A172 (cell line): ENCODE data around the gene SH3TC1. TPM values are rescaled to one million over a fixed set of nuclear protein-coding genes. Genes with fewer than 3 reads are reported as not detected.

ENCODE experiments used
- DNase-seq: peaks from one replicate; pipeline ENCODE4 v3.0.0-alpha.2; 2015; ENCODE audit warnings: low spot score
- total RNA-seq: library from RNA; depleted of rRNA; stranded (reverse); fragments of >200 nt; shearing (Covaris generic); gene quantifications from 2 replicates; pipeline ENCODE4 v1.2.3, GENCODE V29; 2014; rRNA removed

The SH3TC1 gene
- 7.2 and 10.0 TPM in 2 replicates for total RNA-seq

- peak; percentile 86 for DNase-seq
Observed at GRCh38 chr4:8198906-8199593, at the start of gene SH3TC1. SH3TC1 (plus strand) TSS chr4:8199290; CDS start chr4:8205195, 5,905 bp downstream.

GRCh38 chr4:8149664-8150063 is 49.4 kb upstream of the SH3TC1 start:
- DNase-seq = no peak

- DNase-seq = no peak
Observed at GRCh38 chr4:8150152-8151090, 48.7 kb upstream of the SH3TC1 start.

- DNase-seq = no peak
Observed at GRCh38 chr4:8151165-8151650, 47.9 kb upstream of the SH3TC1 start.

GRCh38 chr4:8152090-8152864 is 46.8 kb upstream of the SH3TC1 start:
- DNase-seq = no peak

GRCh38 chr4:8152865-8153257 is 46.2 kb upstream of the SH3TC1 start:
- DNase-seq = no peak

- no peak for DNase-seq
Observed at GRCh38 chr4:8153441-8153840, 45.6 kb upstream of the SH3TC1 start.

- DNase-seq = no peak
Observed at GRCh38 chr4:8155048-8155447, 44.0 kb upstream of the SH3TC1 start.

- no peak for DNase-seq
Observed at GRCh38 chr4:8155660-8156421, 43.2 kb upstream of the SH3TC1 start.

- no peak for DNase-seq
Observed at GRCh38 chr4:8156617-8157016, 42.5 kb upstream of the SH3TC1 start.

GRCh38 chr4:8157496-8157895 is 41.6 kb upstream of the SH3TC1 start:
- no peak for DNase-seq

GRCh38 chr4:8157944-8158709 is 41.0 kb upstream of the SH3TC1 start:
- DNase-seq = no peak

GRCh38 chr4:8158710-8159536 is 40.2 kb upstream of the SH3TC1 start, which contains the start of gene ABLIM2:
ABLIM2 (minus strand) TSS chr4:8158813; CDS start chr4:8158689, 124 bp downstream.
- peak; percentile 86 for DNase-seq

- no peak for DNase-seq
Observed at GRCh38 chr4:8159537-8160232, 39.4 kb upstream of the SH3TC1 start.

GRCh38 chr4:8160233-8160560 is 38.9 kb upstream of the SH3TC1 start:
- no peak for DNase-seq

GRCh38 chr4:8160572-8160971 is 38.5 kb upstream of the SH3TC1 start:
- no peak for DNase-seq

- DNase-seq = no peak
Observed at GRCh38 chr4:8162625-8163024, 36.5 kb upstream of the SH3TC1 start.

- DNase-seq = no peak
Observed at GRCh38 chr4:8163026-8163425, 36.1 kb upstream of the SH3TC1 start.
